ENCODE measurements around the gene TMSB15C.

TMSB15C gene

GRCh38 chrX:104041003-104041402 lies 35.0 kb downstream of the TMSB15C start:
- no peak for DNase-seq

- DNase-seq: no peak
Observed at GRCh38 chrX:104039689-104040505, 36.1 kb downstream of the TMSB15C start, which contains the start of gene H2BW2. Gene H2BW2, plus strand, starts transcription at chrX:104039956. Its CDS starts 39 bp downstream, at chrX:104039995.

All from NCI-H446 treated with DMSO at 0.1 percent for 48 hours (cell line).